Left ventricle myocardium inferior (tissue), 1 donor: Measurements from ENCODE around the gene CDH15. TPM values are rescaled to one million over a fixed set of nuclear protein-coding genes. Genes with fewer than 3 reads are reported as not detected.

Source experiments
- DNase-seq: peaks from one replicate; pipeline ENCODE4 v3.0.0-alpha.2; 2020
- H3K27ac ChIP-seq: fragments of 200-600 bp; replicated peaks from 2 replicates; pipeline ENCODE4 v1.8.0; 2021
- H3K27me3 ChIP-seq: fragments of 200-600 bp; 2 replicates; pipeline ENCODE4 v1.8.0; 2021; ENCODE audit warnings: low read depth
- H3K36me3 ChIP-seq: fragments of 200-600 bp; 2 replicates; pipeline ENCODE4 v1.8.0; 2021
- H3K4me1 ChIP-seq: fragments of 200-600 bp; 2 replicates; pipeline ENCODE4 v1.8.0; 2021
- H3K4me3 ChIP-seq: fragments of 200-600 bp; 2 replicates; pipeline ENCODE4 v1.8.0; 2021; ENCODE audit warnings: mild to moderate bottlenecking, moderate library complexity
- H3K9me3 ChIP-seq: fragments of 200-600 bp; replicated peaks from 2 replicates; pipeline ENCODE4 v1.8.0; 2021
- intact Hi-C: fragments of 100-400 bp; cut with micrococcal nuclease; formaldehyde crosslinking; loops from one replicate; pipeline ENCODE4 v1.11.0; 2022
- long read RNA-seq: library from polyadenylated mRNA; unstranded; transcript quantifications from one replicate; pipeline ENCODE4 v2.0.0, GENCODE V29; 2021
- total RNA-seq: library from RNA; stranded (reverse); fragmentation: NEBNext Ultra II Directional; extraction: Animal tissue kit (Norgen Biotek cat#: 25700); gene quantifications from one replicate; pipeline ENCODE4 v1.2.1, GENCODE V29; 2021
- TF ChIP-seq, protein P1 (sequence below): fragments of 200-600 bp; IDR thresholded peaks from 2 replicates; pipeline ENCODE4 v1.8.0; 2021; ENCODE audit warnings: antibody characterized with exemption, mild to moderate bottlenecking, borderline replicate concordance
- donor health status: DM: no; HTN: yes; CAD: no; lungs with severe emphysema.

Gene CDH15, protein sequence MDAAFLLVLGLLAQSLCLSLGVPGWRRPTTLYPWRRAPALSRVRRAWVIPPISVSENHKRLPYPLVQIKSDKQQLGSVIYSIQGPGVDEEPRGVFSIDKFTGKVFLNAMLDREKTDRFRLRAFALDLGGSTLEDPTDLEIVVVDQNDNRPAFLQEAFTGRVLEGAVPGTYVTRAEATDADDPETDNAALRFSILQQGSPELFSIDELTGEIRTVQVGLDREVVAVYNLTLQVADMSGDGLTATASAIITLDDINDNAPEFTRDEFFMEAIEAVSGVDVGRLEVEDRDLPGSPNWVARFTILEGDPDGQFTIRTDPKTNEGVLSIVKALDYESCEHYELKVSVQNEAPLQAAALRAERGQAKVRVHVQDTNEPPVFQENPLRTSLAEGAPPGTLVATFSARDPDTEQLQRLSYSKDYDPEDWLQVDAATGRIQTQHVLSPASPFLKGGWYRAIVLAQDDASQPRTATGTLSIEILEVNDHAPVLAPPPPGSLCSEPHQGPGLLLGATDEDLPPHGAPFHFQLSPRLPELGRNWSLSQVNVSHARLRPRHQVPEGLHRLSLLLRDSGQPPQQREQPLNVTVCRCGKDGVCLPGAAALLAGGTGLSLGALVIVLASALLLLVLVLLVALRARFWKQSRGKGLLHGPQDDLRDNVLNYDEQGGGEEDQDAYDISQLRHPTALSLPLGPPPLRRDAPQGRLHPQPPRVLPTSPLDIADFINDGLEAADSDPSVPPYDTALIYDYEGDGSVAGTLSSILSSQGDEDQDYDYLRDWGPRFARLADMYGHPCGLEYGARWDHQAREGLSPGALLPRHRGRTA
- total RNA-seq: not detected
- long read RNA-seq: 0 reads

DNA sequence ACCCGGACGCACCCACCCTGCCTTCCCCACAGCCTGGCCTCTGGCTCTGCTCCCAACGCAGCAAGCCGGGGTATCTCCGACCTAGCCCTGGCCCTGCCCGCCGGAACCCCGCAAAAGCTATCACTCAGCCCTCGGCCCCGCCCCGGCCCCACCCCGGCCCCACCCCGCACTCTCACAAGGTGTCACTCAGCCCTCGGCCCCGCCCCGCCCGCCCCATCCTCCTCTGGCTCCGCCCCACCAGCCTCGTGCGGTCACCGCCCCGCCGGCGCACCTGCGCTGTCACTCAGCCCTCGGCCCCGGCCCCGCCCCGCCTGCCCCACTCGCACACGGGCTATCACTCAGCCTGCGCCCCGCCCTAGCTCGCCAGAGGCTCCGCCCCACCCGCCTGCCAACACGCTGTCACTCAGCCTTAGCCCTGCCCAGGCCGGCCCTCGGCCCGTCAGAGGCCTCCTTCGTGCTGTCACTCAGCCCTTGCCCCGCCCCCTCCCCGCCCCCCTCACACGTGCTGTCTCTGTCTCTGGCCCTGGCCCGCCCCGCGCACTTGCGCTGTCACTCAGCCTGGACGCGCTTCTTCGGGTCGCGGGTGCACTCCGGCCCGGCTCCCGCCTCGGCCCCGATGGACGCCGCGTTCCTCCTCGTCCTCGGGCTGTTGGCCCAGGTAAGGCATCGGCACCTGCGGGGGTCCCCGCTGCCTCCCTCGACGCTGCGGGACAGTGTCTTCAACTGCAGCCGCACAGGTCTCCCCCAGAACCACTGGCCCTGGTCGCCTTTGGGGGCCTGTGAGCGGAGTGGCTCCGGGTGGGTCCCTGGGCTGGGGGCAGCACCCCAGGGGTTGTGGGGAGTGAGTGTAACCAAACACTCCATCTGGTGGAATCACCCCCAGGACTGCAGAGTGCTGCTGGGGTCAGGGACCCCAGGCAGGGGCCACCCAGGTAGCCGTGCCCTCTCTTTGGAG lies at the start of gene CDH15:
CDH15 (plus strand) TSS at position 533 of the 955 bp plus-strand sequence; CDS start at position 617, 84 bp downstream.
- Histone ChIP-seq H3K27ac (no peak within 1 kb of the TSS), H3K27me3 (peaks cover 89% of the 10 kb centered on the region), H3K9me3 (no peaks in the 10 kb centered on the region), H3K4me3 (peak within 1 kb of the TSS; percentile 59), H3K36me3 (no peaks in the 10 kb centered on the region), H3K4me1 (peaks cover 24% of the 10 kb centered on the region)
- TF ChIP-seq, protein P1, sequence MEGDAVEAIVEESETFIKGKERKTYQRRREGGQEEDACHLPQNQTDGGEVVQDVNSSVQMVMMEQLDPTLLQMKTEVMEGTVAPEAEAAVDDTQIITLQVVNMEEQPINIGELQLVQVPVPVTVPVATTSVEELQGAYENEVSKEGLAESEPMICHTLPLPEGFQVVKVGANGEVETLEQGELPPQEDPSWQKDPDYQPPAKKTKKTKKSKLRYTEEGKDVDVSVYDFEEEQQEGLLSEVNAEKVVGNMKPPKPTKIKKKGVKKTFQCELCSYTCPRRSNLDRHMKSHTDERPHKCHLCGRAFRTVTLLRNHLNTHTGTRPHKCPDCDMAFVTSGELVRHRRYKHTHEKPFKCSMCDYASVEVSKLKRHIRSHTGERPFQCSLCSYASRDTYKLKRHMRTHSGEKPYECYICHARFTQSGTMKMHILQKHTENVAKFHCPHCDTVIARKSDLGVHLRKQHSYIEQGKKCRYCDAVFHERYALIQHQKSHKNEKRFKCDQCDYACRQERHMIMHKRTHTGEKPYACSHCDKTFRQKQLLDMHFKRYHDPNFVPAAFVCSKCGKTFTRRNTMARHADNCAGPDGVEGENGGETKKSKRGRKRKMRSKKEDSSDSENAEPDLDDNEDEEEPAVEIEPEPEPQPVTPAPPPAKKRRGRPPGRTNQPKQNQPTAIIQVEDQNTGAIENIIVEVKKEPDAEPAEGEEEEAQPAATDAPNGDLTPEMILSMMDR: no peak
- intact Hi-C loops: no loop called here
- peak; percentile 87 for DNase-seq

DNA sequence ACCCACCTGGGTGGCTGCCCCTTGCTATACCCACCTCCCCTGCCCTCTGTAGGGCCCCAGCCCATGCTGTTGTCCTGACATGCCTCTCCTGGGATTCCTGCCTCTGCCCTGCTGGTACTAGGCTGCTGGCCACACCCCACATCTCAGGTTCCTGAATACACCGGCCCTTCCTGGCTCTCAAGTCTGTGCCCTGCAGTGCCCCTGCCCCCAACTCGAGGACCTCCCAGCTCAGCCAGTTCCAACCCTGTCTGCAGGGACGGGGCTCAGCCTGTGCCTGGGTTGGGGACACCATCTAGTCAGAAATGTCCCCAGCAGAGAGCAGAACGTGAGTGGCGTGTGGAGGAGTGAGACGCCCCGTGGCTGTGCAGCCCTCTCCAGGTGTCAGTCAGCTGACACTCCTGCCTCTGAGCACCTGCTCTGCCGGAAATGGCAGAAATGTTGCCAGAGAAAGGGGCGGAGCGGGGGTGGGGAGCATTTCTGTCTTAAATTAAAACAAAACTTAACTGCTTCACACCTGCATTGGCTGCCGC lies 49.2 kb upstream of the CDH15 start:
- Histone ChIP-seq H3K36me3 (peaks cover 70% of the 10 kb centered on the region), H3K4me1 (no peaks in the 10 kb centered on the region), H3K9me3 (peaks cover 8% of the 10 kb centered on the region), H3K4me3 (no peak overlapping the region), H3K27ac (no peak overlapping the region), H3K27me3 (no peaks in the 10 kb centered on the region)
- no peak for DNase-seq
- TF ChIP-seq, protein P1: no peak
- intact Hi-C loops: no loop called here

DNA sequence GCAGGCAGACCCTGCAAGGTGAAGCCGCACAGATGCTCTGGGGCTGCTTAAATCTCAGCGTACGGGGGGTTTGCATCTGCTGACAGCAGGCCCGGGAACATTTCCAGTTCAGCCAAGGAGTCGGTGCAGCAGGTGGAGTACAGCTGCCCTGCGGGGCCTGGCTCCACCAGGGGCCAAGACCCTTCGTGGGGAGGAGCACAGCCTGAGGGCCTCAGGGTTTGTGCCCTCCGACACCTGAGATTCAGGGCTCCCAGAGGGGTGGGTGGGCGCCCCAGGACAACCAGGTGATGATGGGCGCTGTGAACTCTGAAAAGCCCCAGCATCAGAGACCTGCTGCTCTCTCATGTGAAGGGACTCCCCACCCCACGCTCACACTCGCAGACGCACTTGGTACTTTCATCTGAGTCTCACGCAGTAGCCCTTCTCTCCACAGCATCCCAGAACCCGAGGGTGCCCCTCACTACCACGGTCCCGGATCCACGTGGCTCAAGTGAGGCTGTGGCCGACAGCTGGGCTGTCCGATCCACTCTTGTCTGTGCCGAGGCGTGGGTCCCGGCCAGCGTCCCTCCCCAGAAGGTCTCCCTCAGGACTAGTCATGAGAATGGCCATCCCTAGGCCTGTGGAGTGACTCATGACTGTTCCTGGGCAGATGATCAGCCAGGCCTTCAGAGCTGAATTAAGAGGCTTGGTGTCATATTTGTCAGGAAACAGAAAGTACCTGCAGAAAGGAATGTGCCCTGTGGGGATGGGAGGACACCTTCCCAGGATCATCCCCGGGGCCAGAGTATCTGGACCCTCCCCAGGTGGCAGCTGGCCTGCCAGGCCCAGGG lies 48.3 kb upstream of the CDH15 start:
- intact Hi-C loops: no loop called here
- peaks cover 8% of the 10 kb centered on the region for H3K9me3 ChIP-seq
- H3K4me1 ChIP-seq: no peaks in the 10 kb centered on the region
- peak; percentile 3 for DNase-seq
- no peak overlapping the region for H3K4me3 ChIP-seq
- TF ChIP-seq, protein P1: no peak
- no peak overlapping the region for H3K27ac ChIP-seq
- H3K27me3 ChIP-seq: no peaks in the 10 kb centered on the region
- peaks cover 67% of the 10 kb centered on the region for H3K36me3 ChIP-seq

DNA sequence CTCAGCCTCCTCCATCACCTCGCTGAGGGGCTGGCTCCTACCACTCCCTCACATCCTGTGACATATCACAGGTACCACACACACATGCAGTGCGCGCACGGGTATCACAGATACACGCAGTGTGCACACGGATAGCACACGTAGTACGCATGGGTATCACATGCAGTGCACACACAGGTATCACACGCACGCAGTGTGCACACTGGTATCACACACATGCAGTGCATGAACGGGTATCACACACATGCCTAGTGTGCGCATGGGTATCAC lies 47.8 kb upstream of the CDH15 start:
- H3K4me1 ChIP-seq: no peaks in the 10 kb centered on the region
- H3K4me3 ChIP-seq: no peak overlapping the region
- DNase-seq: peak; percentile 1
- H3K27me3 ChIP-seq: no peaks in the 10 kb centered on the region
- intact Hi-C loops: no loop called here
- TF ChIP-seq, protein P1: no peak
- H3K9me3 ChIP-seq: peaks cover 8% of the 10 kb centered on the region
- no peak overlapping the region for H3K27ac ChIP-seq
- peaks cover 66% of the 10 kb centered on the region for H3K36me3 ChIP-seq
